ENCODE data around the gene PYY.

PYY gene

DNA sequence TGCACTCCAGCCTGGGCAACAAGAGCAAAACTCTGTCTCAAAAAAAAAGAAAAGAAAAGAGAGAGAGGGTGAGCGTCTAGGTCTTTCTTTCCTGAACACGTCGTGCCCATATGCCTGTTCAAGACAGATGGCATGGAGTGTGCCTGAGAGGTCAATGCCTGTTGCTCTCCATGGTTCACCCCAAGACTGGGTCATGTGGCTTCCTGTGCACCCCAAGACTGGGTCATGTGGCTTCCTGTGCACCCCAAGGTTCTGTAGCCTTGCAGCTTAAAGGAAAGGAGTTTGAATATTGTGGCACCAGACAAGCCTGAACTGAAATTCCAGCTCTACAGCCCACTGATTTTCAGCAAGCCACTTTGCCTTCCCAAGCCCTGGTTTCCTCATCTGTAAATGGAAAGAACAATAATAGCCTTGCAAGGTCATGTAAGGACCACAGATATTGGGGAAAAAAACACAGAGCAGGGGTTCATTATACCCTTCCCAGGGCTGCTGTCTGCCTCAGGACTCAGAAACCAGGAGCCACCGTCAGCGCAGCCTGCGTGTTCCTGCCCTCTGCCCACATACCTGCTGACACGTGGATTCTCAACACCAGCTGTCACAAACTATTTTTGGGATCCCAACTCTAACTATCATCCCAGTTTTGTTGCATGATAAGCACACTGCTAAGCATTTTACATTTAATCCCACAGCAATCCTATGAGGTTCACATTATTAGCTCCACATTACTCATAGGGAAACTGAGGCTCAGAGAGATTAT lies 32.7 kb upstream of the PYY start:
- no peak for DNase-seq (ENCODE audit: low read depth)
- H3K4me3 ChIP-seq (ENCODE audit: low read depth, low read length), result no peak overlapping the region
- no peak for TF ChIP-seq CTCF (IDR thresholded peaks at IDR 0.05; ENCODE audit: control insufficient read depth, extremely low read depth, insufficient read depth)

GRCh38 chr17:43984521-43984920 lies 30.8 kb upstream of the PYY start:
- no peak overlapping the region for H3K4me3 ChIP-seq (ENCODE audit: low read depth, low read length)
- no peak for TF ChIP-seq CTCF (IDR thresholded peaks at IDR 0.05; ENCODE audit: control insufficient read depth, extremely low read depth, insufficient read depth)
- DNase-seq (ENCODE audit: low read depth), result no peak

DNA sequence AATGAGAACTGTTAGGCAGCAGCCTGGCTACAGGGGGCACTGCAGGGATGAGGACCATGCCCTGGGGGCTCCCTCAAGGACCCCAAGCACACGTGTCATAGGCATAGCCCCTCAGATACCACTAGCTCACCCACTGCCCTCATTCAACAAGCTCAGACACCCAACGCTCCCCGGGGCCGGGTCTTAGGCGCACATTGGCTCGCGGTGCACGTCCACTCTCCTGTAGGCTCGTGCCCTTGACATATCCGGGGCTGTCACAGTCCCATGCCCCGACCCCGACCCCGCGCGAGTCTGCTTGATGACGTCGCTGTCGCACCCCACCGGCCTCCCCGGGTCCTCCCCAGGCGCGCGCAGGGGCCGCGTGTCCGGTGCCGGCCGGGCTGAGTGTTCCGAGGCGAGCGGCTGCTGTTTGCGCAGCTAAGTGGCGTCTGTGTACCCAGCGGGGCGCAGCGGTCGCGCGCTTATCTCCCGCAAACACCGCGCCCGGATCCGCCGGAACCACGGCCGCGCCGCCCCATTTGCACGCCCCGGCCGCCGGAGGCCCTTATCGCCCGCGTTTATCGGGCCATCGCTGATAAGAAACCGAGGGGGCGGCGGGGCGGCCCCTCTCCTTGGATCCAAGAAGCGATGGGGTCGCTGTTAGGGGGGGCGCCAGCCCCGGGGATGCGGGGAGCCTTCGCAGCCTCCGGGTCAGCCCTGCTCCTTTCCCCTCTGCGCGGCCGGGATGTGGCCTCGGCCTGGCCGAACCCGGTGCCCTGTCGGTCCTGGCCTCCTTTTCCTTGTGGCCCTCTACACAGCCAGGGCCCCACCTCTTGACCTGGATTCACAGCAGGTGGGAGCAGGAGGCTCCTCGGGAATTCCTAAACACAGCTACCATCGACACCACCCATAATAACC lies 30.0 kb upstream of the PYY start:
- no peak for TF ChIP-seq CTCF (IDR thresholded peaks at IDR 0.05; ENCODE audit: control insufficient read depth, extremely low read depth, insufficient read depth)
- H3K4me3 ChIP-seq (ENCODE audit: low read depth, low read length), result no peak overlapping the region
- DNase-seq (ENCODE audit: low read depth), result no peak

GRCh38 chr17:43983196-43983514 lies 29.4 kb upstream of the PYY start:
- H3K4me3 ChIP-seq (ENCODE audit: low read depth, low read length), result no peak overlapping the region
- DNase-seq (ENCODE audit: low read depth), result no peak
- TF ChIP-seq CTCF (IDR thresholded peaks at IDR 0.05; ENCODE audit: control insufficient read depth, extremely low read depth, insufficient read depth), result no peak

DNA sequence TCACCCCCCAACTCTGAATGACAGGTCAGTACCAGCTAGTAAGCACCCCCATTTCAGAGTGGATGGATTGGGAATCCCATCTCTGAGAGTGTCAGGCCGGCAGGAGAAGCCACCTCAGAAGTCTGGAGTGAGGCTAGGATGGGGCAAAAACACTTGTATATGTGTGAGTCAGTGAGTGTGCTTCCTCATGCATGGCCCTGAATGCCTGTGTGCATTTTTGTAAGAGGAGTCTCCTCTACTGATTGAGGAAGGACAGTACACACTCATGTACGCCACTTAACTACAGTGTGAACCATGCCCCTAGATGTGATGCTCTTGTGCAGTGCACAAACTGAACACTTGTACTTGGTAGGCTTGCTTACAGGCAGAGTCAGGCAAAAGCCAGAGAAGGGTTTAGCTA lies 28.4 kb upstream of the PYY start:
- DNase-seq (ENCODE audit: low read depth), result no peak
- TF ChIP-seq CTCF (IDR thresholded peaks at IDR 0.05; ENCODE audit: control insufficient read depth, extremely low read depth, insufficient read depth), result no peak
- H3K4me3 ChIP-seq (ENCODE audit: low read depth, low read length), result no peak overlapping the region

DNA sequence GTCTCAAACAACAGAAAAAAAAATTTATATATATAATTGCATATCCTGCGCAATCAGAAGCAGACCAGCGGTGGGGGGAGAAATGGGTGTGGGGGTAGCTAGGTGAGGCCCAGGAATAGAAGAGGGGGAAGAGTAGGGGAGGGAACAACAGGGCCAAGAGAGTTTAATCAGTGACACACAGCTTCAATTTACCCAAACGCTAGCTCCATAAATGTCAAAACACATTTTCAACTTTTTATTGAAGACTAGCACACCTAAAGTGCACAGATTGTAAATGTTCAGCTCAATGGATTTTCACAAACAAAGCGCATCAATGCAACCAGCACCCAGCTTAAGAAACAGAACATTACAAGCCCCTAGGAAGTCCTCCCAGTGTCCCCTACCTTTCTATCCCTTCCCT lies 25.9 kb upstream of the PYY start:
- no peak overlapping the region for H3K4me3 ChIP-seq (ENCODE audit: low read depth, low read length)
- no peak for DNase-seq (ENCODE audit: low read depth)
- TF ChIP-seq CTCF (IDR thresholded peaks at IDR 0.05; ENCODE audit: control insufficient read depth, extremely low read depth, insufficient read depth), result no peak

Measured in LNCaP clone FGC (cell line).